ENCODE results near the gene PLXNA4.

- TF ChIP-seq CTCF (IDR thresholded peaks at IDR 0.05) (no peak), POLR2AphosphoS5 (IDR thresholded peaks at IDR 0.05) (no peak)
Measured at GRCh38 chr7:132189881-132190280, 386.4 kb downstream of the PLXNA4 start.

Measured in gastroesophageal sphincter (tissue), 3 donors.